IMR-90 (cell line): ENCODE measurements around the gene OR4S1. TPM values are rescaled to one million over a fixed set of nuclear protein-coding genes. Genes with fewer than 3 reads are reported as not detected.

Experiments
- ATAC-seq: fragments of 200-7000 bp; cut with Tn5 transposase; 2 replicates; pipeline ENCODE4 v1.9.1; 2020; ENCODE audit warnings: low read depth, mild to moderate bottlenecking, moderate library complexity
- BruUV-seq: library from RNA; stranded (reverse); fragments of 400-500 nt; replicated peaks from 2 replicates; lab custom pipeline; 2021; lab: Mats Ljungman, UMichigan
- CTCF ChIA-PET: fragments of 300-600 bp; formaldehyde crosslinking; extraction: SDS; loops from one replicate; lab custom pipeline; 2021; ENCODE audit warnings: antibody characterized with exemption; lab: Yijun Ruan, JAX
- POLR2A ChIA-PET: fragments of 300-600 bp; sonication (Branson Sonifier 250); formaldehyde crosslinking; loops from one replicate; lab custom pipeline; 2022; ENCODE audit warnings: antibody characterized with exemption; ENCODE audit not compliant: unreplicated experiment; lab: Charles Lee
- DNase-seq: peaks from one replicate; pipeline ENCODE4 v3.0.0; 2013
- H2AFZ ChIP-seq: replicated peaks from 2 replicates; pipeline ENCODE3; 2013; ENCODE audit warnings: low read length, mild to moderate bottlenecking; ENCODE audit not compliant: poor library complexity
- H2AK5ac ChIP-seq: 2 replicates; pipeline ENCODE4 v1.6.1; 2013; ENCODE audit warnings: low read depth, low read length, inconsistent platforms
- H2AK9ac ChIP-seq: replicated peaks from 2 replicates; pipeline ENCODE3; 2013; ENCODE audit warnings: mild to moderate bottlenecking, low read depth, low read length, moderate library complexity; ENCODE audit not compliant: poor library complexity
- H2BK120ac ChIP-seq: 2 replicates; pipeline ENCODE4 v1.6.1; 2013; ENCODE audit warnings: low read depth, low read length, inconsistent platforms
- H2BK15ac ChIP-seq: 3 replicates; pipeline ENCODE4 v1.6.1; 2013; ENCODE audit warnings: low read depth, low read length, inconsistent platforms
- H2BK20ac ChIP-seq: 2 replicates; pipeline ENCODE4 v1.6.1; 2013; ENCODE audit warnings: low read depth, mild to moderate bottlenecking, inconsistent platforms, low read length, moderate library complexity
- H2BK5ac ChIP-seq: 2 replicates; pipeline ENCODE4 v1.6.1; 2013; ENCODE audit warnings: mild to moderate bottlenecking, low read depth, low read length, inconsistent platforms; ENCODE audit not compliant: poor library complexity, severe bottlenecking
- H3K14ac ChIP-seq: replicated peaks from 2 replicates; pipeline ENCODE4 v1.6.1; 2013; ENCODE audit warnings: low read depth, low read length, inconsistent platforms
- H3K18ac ChIP-seq: 2 replicates; pipeline ENCODE4 v1.6.1; 2013; ENCODE audit warnings: low read depth, low read length, control low read depth
- H3K23ac ChIP-seq: 2 replicates; pipeline ENCODE4 v1.6.1; 2013; ENCODE audit warnings: low read depth, low read length, inconsistent platforms
- H3K27ac ChIP-seq: 2 replicates; pipeline ENCODE4 v1.5.1; 2013; ENCODE audit warnings: mild to moderate bottlenecking, control low read depth, low read length; ENCODE audit not compliant: insufficient read depth
- H3K27me3 ChIP-seq: 2 replicates; pipeline ENCODE4 v1.6.1; 2013; ENCODE audit warnings: low read length; ENCODE audit not compliant: control insufficient read depth, insufficient read depth
- H3K36me3 ChIP-seq: 2 replicates; pipeline ENCODE4 v1.6.1; 2013; ENCODE audit warnings: low read length, mixed read lengths; ENCODE audit not compliant: control insufficient read depth, insufficient read depth
- H3K4ac ChIP-seq: 2 replicates; pipeline ENCODE4 v1.6.1; 2013; ENCODE audit warnings: low read depth, low read length, inconsistent platforms
- H3K4me1 ChIP-seq: 2 replicates; pipeline ENCODE4 v1.6.1; 2013; ENCODE audit warnings: low read length, mixed read lengths; ENCODE audit not compliant: control insufficient read depth, insufficient read depth
- H3K4me2 ChIP-seq: 2 replicates; pipeline ENCODE4 v1.6.1; 2013; ENCODE audit warnings: low read depth, mild to moderate bottlenecking, control low read depth, low read length, moderate library complexity
- H3K4me3 ChIP-seq: 2 replicates; pipeline ENCODE4 v1.5.1; 2013; ENCODE audit warnings: low read depth, mild to moderate bottlenecking, control low read depth, low read length, moderate library complexity; ENCODE audit not compliant: insufficient read depth
- H3K56ac ChIP-seq: 2 replicates; pipeline ENCODE4 v1.6.1; 2013; ENCODE audit warnings: low read length, inconsistent platforms; ENCODE audit not compliant: insufficient read depth; ENCODE audit errors: extremely low read depth
- H3K79me1 ChIP-seq, 2 experiments: 2 replicates each; pipeline ENCODE4 v1.6.1; 2013; ENCODE audit warnings: low read length in 2 of 2, inconsistent platforms in 1 of 2, low read depth in 1 of 2
- H3K9ac ChIP-seq: 2 replicates; pipeline ENCODE4 v1.6.1; 2013; ENCODE audit warnings: low read depth, low read length, control low read depth
- H3K9me1 ChIP-seq: 2 replicates; pipeline ENCODE4 v1.6.1; 2013; ENCODE audit warnings: low read length, inconsistent platforms; ENCODE audit not compliant: insufficient read depth
- H3K9me3 ChIP-seq: 2 replicates; pipeline ENCODE4 v1.6.1; 2013; ENCODE audit warnings: low read length; ENCODE audit not compliant: control insufficient read depth, insufficient read depth
- H4K20me1 ChIP-seq: 2 replicates; pipeline ENCODE4 v1.6.1; 2013; ENCODE audit warnings: low read length, inconsistent platforms; ENCODE audit not compliant: insufficient read depth
- H4K5ac ChIP-seq: 2 replicates; pipeline ENCODE4 v1.6.1; 2013; ENCODE audit warnings: mild to moderate bottlenecking, low read depth, low read length, control low read depth
- H4K8ac ChIP-seq, 2 experiments: 2 replicates each; pipeline ENCODE4 v1.6.1; 2013; ENCODE audit warnings: low read depth in 2 of 2, low read length in 2 of 2, control low read depth in 1 of 2, inconsistent platforms in 1 of 2
- H4K91ac ChIP-seq: 2 replicates; pipeline ENCODE4 v1.6.1; 2013; ENCODE audit warnings: low read depth, low read length, inconsistent platforms; ENCODE audit not compliant: insufficient read depth
- CTCF ChIP-seq: conservative IDR thresholded peaks from 2 replicates; pipeline ENCODE4 v1.5.1; 2012; ENCODE audit warnings: mild to moderate bottlenecking, low read depth, low read length, improper control_type of control experiment
- FOS ChIP-seq: fragments of 150-350 bp; IDR thresholded peaks from 2 replicates; pipeline ENCODE4 v1.6.1; 2016; ENCODE audit warnings: low read depth, low read length
- RCOR1 ChIP-seq: IDR thresholded peaks from 2 replicates; pipeline ENCODE4 v1.6.1; 2012; ENCODE audit warnings: mild to moderate bottlenecking, low read length, improper control_type of control experiment; ENCODE audit not compliant: insufficient replicate concordance
- WGBS, 2 experiments: methylation state at CpG; one replicate each; pipeline versions ENCODE4 v1.1.5 to v1.1.7; 2013; ENCODE audit warnings: missing lambda C conversion rate in 2 of 2; ENCODE audit not compliant: insufficient read length in 1 of 2; ENCODE audit errors: extremely low coverage in 2 of 2; 5-methylcytosine and 5-hydroxymethylcytosine counted together
- dilution Hi-C: fragments of 300-500 bp; cut with HindIII; formaldehyde crosslinking; loops from one replicate; pipeline ENCODE4 v1.14.3; 2018; ENCODE audit warnings: low sequenced_read_pairs; ENCODE audit not compliant: unreplicated experiment
- in situ Hi-C: fragments of 300-500 bp; cut with MboI; formaldehyde crosslinking; loops from 3 replicates; pipeline ENCODE4 v1.14.3; 2019; ENCODE audit warnings: low sequenced_read_pairs, inconsistent platforms, mixed read lengths
- intact Hi-C: fragments of 100-400 bp; cut with micrococcal nuclease; formaldehyde crosslinking; loops from 2 replicates; pipeline ENCODE4 v1.10.0; 2022
- polyA plus RNA-seq, 3 experiments: library from polyadenylated mRNA; depleted of rRNA; stranded (reverse); fragments of >200 nt; gene quantifications; 2 replicates each; pipeline ENCODE4 v1.2.3, GENCODE V29; 2012; ENCODE audit warnings: low replicate concordance in 1 of 3
- total RNA-seq: library from RNA; depleted of rRNA; stranded (reverse); fragments of >200 nt; gene quantifications from 2 replicates; pipeline ENCODE4 v1.2.3, GENCODE V29; 2012

The OR4S1 gene
- total and polyA plus RNA-seq, 2 of the 4 experiments (the other 2 are of a cell fraction): not detected

DNA sequence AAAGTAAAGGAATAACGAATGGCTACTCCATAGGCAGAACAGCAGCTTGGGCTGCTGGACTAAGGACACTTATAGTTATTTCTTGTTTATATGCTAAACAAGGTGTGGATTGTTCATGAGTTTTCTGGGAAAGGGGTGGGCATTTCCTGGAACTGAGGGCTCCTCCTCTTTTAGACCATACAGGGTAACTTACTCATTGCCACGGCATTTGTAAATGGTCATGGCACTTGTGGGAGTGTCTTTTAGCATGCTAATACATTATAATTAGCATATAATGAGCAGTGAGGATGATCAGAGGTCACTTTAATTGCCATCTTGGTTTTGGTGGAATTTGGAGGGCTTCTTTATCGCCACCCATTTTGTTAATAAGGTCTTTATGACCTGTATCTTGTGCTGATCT is 35.4 kb upstream of the OR4S1 start:
- Histone ChIP-seq H2BK5ac (no peak overlapping the region), H3K79me1 (no peaks in the 10 kb centered on the region), H4K91ac (no peak overlapping the region), H3K4me1 (no peaks in the 10 kb centered on the region), H3K14ac (no peak overlapping the region), H3K4me2 (no peak overlapping the region), H3K27ac (no peak overlapping the region), H3K27me3 (no peaks in the 10 kb centered on the region), H3K4me3 (no peak overlapping the region), H2AK9ac (no peak overlapping the region), H2BK120ac (no peak overlapping the region), H3K9me1 (no peaks in the 10 kb centered on the region), H3K9me3 (no peaks in the 10 kb centered on the region), H3K18ac (no peak overlapping the region), H2AK5ac (no peak overlapping the region), H2BK20ac (no peak overlapping the region), H4K5ac (no peak overlapping the region), H3K9ac (no peak overlapping the region), H2BK15ac (no peak overlapping the region), H4K20me1 (no peaks in the 10 kb centered on the region), H2AFZ (no peak overlapping the region), H3K4ac (no peak overlapping the region), H3K56ac (no peak overlapping the region), H3K23ac (no peak overlapping the region), H3K36me3 (no peaks in the 10 kb centered on the region), H4K8ac (no peak overlapping the region)
- dilution Hi-C loops (no loop called here), in situ Hi-C loops (no loop called here), intact Hi-C loops (no loop called here)
- no peak for TF ChIP-seq RCOR1
- TF ChIP-seq FOS: no peak
- no peak for TF ChIP-seq CTCF
- POLR2A ChIA-PET: no interaction called here
- ATAC-seq (no peak), DNase-seq (no peak)
- CTCF ChIA-PET: no interaction called here
- BruUV-seq: no TSS peak
- WGBS, 2 experiments: 0% methylated on average over 1 of the region's 3 CpGs; no CpG with 5 or more reads in 1 of the 2 experiments
